Effector memory CD8-positive, alpha-beta T cell (primary cell): Measurements from ENCODE around the gene TUBGCP6.
A peak's percentile ranks its signal among the peaks of the same experiment; 100 is the strongest.

Experiments used
- ATAC-seq: fragments of 150-1000 bp; cut with Tn5 transposase; replicated peaks from 2 replicates; pipeline ENCODE4 v1.10.0; 2021; ENCODE audit warnings: mild to moderate bottlenecking, moderate library complexity
- DNase-seq, 3 experiments: peaks; one replicate each; pipeline ENCODE4 v3.0.0; 2021
- H3K27ac Mint-ChIP-seq, 2 donors: one replicate each; pipeline ENCODE4 v1.8.0; 2022; ENCODE audit warnings: mild to moderate bottlenecking in 2 of 2, mixed read lengths in 2 of 2, moderate library complexity in 2 of 2
- H3K27me3 Mint-ChIP-seq, 2 donors: one replicate each; pipeline ENCODE4 v1.8.0; 2022; ENCODE audit warnings: mixed read lengths in 2 of 2
- H3K36me3 Mint-ChIP-seq: one replicate; pipeline ENCODE4 v1.8.0; 2022; ENCODE audit warnings: mild to moderate bottlenecking, moderate library complexity, mixed read lengths; ENCODE audit not compliant: insufficient read depth
- H3K4me1 Mint-ChIP-seq, 2 donors: one replicate each; pipeline ENCODE4 v1.8.0; 2022; ENCODE audit warnings: low read depth in 2 of 2, mixed read lengths in 2 of 2
- H3K4me3 Mint-ChIP-seq, 2 donors: one replicate each; pipeline ENCODE4 v1.8.0; 2022; ENCODE audit warnings: mild to moderate bottlenecking in 2 of 2, mixed read lengths in 2 of 2, moderate library complexity in 2 of 2
- H3K9me3 Mint-ChIP-seq, 2 donors: one replicate each; pipeline ENCODE4 v1.8.0; 2022; ENCODE audit warnings: mixed read lengths in 2 of 2

The TUBGCP6 gene

DNA sequence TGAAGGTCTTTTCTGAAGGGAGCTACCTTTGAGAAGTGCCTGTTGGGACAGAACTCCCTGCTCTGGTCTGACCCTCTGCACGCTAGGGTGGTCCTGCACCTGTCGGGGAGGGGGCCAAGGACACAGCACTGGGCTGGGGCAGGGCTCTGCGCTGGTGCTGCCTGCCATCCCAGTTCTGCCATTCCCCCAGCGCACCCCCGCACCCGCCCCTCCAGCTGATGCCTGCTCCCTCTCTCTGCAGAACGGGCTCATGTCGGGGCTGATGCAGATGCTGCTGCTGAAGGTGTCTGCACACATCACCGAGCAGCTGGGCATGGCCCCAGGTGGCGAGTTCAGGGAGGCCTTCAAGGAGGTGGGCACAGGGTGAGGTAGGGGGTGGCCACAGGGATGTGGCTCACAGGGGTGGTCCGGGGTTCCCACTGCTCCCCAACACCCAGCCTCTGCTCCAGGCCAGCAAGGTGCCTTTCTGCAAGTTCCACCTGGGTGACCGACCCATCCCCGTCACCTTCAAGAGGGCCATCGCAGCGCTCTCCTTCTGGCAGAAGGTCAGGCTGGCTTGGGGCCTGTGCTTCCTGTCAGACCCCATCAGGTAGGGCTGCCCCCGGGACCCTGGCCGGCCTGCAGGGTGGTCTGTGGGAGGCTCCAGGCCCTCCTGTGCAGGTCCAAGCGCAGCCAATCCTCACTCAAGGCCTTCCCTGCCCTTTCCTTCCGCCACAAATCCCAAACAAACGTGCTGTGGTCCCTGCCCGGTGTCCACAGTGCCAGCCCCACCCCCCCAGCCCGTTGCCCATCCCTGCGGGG, 47.6 kb downstream of the TUBGCP6 start:
- Mint-ChIP-seq H3K27me3 (no peaks in the 10 kb centered on the region), H3K9me3 (no peaks in the 10 kb centered on the region), H3K36me3 (peaks cover 54% of the 10 kb centered on the region), H3K27ac (peak overlapping the region in 1 of 2 donors; percentile 49), H3K4me3 (no peak overlapping the region), H3K4me1 (peaks cover 11 to 19% of the 10 kb centered on the region in 2 donors)
- ATAC-seq (no peak), DNase-seq (no peak)

DNA sequence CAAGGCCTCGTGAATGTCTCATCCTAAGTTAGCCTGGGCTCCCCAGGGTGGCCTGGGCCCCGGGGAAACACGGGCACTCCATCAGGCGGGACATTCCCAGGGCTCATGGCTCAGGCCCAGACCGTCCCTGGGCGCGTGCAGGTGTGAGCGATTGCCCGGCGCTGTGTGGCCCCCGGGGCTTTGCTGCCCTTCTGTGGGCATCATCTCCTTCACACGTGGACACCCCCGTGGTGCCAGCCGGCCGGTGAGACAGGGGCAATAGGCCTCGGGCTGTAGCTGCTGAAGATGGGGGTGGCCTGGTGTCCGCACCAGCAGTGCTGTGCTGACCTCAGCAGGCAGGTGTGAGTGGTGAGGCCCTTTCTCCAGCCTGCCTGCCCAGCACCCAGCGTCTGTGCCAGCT, 48.6 kb downstream of the TUBGCP6 start:
- Mint-ChIP-seq H3K9me3 (no peaks in the 10 kb centered on the region), H3K27ac (peak overlapping the region in 1 of 2 donors; percentile 85), H3K4me3 (no peak overlapping the region), H3K36me3 (peaks cover 61% of the 10 kb centered on the region), H3K4me1 (peaks cover 11 to 24% of the 10 kb centered on the region in 2 donors), H3K27me3 (no peaks in the 10 kb centered on the region)
- DNase-seq (no peak), ATAC-seq (no peak)

DNA sequence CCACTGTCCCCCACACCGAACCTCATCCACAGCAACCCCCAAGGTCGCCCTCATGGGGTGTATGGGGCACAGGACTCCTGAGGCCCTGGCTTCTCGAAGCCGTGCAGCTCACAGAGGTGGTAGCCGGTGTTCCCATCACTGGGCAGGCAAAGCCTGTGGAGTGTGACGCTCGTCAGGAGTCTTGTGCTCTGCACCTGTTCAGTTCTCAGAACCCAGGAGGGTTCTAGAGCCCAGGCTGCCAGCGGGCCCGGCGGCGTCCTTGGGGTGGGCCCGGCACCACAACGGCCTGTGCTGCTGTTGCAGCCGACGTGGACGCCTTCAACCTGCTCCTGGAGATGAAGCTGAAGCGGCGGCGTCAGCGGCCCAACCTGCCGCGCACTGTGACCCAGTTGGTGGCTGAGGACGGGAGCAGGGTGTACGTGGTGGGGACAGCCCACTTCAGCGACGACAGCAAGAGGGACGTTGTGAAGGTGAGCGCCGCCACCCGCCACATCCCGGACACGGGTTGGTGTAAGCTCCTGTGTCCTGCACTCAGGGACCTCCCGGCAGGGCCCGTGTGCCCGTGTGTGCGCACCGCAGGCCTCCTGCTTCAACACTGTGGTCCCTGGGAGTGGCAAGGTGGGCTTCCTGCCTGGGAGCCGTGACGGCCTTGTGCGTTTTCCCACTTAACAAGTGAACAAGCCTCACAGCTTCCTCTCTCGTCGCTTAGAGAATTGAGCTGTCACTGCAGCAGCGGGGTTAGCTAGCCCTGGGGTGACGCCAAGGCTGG, 50.6 kb downstream of the TUBGCP6 start:
- ATAC-seq (no peak), DNase-seq (no peak)
- Mint-ChIP-seq H3K9me3 (no peaks in the 10 kb centered on the region), H3K27ac (peak overlapping the region in 1 of 2 donors; percentile 85), H3K4me3 (peak overlapping the region in 1 of 2 donors; percentile 23), H3K36me3 (peaks cover 73% of the 10 kb centered on the region), H3K4me1 (peaks cover 24 to 30% of the 10 kb centered on the region in 2 donors), H3K27me3 (no peaks in the 10 kb centered on the region)

DNA sequence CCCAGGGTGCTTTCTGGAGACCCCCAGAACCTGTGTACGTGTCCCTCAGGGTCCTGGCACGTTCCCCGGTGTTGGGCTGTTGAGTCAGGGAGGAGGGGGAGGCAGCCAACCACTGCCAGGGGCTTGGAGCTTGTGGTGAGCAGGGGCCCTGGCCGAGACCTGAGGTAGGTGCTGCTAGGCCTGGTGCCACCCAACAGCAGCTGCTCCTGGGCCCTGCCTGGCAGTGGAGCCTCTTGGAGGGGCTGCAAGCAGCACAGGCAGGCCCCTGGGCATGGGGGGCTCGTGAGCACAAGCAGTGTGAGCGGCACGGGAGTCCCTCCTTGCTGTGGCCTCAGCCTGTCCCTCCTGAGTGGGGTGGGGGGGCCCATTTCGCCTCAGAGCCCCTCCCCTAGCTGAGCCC, 51.2 kb downstream of the TUBGCP6 start:
- Mint-ChIP-seq H3K4me3 (peak overlapping the region in 1 of 2 donors; percentile 91), H3K27me3 (no peaks in the 10 kb centered on the region), H3K36me3 (peaks cover 69% of the 10 kb centered on the region), H3K9me3 (no peaks in the 10 kb centered on the region), H3K4me1 (peaks cover 25 to 32% of the 10 kb centered on the region in 2 donors), H3K27ac (peak overlapping the region in 1 of 2 donors; percentile 98)
- ATAC-seq = no peak
- no peak for DNase-seq

DNA sequence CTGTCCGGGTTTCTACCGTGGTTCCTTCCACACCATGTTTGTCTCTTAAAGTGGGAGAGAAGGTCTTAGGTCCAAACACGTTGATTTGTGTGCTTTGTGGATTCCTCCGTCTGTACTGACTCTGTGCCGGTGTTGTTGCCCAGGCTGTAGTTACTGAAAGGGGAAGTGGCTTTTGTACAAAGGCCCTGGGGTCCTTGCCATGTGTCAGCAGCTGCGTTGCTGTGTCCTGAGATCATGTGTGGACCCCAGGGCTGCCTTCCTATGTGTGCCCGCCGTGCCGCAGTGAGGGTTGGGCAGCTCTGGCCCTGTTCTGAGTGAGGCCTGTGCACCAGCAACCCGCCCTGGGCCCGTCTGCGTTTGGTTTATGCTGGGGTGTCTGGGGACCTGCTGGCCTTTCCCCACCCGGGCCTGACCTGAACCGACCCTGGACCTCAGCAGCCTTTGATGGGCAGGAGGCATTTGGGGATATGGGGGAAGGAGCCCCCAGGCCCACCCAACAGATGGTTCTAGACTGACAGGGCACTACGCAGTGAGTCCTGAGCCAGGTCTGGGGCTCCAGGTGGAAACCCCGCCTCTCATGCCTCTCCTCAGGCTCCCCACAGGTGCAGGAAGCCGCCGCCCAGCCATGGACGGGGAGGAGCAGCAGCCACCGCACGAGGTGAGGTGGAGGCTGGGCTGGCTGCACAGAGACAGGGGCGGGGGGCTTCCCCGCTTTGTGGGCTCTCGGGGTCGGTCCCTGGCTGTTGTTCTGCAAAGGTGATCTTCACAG, 52.2 kb downstream of the TUBGCP6 start:
- Mint-ChIP-seq H3K36me3 (peaks cover 71% of the 10 kb centered on the region), H3K4me1 (peaks cover 28 to 36% of the 10 kb centered on the region in 2 donors), H3K9me3 (no peaks in the 10 kb centered on the region), H3K4me3 (peak overlapping the region; percentile 59 to 91), H3K27me3 (no peaks in the 10 kb centered on the region), H3K27ac (peak overlapping the region; percentile 98 to 100)
- DNase-seq (peak in 1 of 3 experiments; percentile 33), ATAC-seq (no peak)

DNA sequence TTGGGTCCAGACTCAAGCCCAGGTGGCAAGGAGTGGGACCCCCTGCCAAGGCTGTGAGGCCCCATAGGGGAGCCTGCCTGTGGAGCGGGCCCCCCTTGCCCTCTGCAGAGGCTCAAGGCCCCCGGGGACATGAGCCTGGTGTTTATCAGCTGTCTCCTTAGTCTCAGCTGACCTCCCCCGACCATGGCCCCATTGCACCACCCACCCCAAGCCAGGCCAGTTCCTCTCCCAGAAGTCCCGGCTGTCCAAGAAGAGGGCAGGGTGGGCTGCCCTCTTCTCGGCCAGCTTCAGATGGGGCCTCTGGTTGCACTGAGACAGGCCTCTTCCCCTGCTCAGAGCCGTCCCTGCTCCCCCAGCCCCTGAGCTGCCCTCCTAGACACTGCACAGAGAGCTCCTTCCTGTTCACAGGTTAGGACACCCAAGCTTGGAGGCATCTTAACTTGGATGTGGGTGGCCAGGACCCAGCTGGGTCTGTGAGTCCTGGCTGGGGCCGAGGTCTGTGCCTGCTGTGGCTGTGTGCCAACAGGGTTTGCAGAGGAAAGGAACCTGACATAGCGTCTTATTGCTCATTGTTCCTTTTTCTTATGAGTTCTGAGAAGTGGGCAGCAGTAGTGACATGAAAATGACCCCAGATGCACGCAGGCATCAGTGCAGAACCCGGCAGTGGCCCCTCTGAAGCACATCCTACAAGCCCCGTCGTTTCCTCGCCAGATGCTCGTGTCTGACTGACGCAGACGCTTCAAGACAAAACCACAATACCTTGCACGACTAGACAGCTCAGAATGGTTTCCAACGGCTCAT, 53.7 kb downstream of the TUBGCP6 start:
- H3K4me3 Mint-ChIP-seq = peak overlapping the region; percentile 91 to 95
- peaks cover 38 to 43% of the 10 kb centered on the region in 2 donors for H3K4me1 Mint-ChIP-seq
- peak overlapping the region; percentile 98 to 100 for H3K27ac Mint-ChIP-seq
- H3K27me3 Mint-ChIP-seq = no peaks in the 10 kb centered on the region
- H3K36me3 Mint-ChIP-seq = peaks cover 71% of the 10 kb centered on the region
- DNase-seq (peak; percentile 72 to 76 (median 73)), ATAC-seq (peak; percentile 69)
- no peaks in the 10 kb centered on the region for H3K9me3 Mint-ChIP-seq

DNA sequence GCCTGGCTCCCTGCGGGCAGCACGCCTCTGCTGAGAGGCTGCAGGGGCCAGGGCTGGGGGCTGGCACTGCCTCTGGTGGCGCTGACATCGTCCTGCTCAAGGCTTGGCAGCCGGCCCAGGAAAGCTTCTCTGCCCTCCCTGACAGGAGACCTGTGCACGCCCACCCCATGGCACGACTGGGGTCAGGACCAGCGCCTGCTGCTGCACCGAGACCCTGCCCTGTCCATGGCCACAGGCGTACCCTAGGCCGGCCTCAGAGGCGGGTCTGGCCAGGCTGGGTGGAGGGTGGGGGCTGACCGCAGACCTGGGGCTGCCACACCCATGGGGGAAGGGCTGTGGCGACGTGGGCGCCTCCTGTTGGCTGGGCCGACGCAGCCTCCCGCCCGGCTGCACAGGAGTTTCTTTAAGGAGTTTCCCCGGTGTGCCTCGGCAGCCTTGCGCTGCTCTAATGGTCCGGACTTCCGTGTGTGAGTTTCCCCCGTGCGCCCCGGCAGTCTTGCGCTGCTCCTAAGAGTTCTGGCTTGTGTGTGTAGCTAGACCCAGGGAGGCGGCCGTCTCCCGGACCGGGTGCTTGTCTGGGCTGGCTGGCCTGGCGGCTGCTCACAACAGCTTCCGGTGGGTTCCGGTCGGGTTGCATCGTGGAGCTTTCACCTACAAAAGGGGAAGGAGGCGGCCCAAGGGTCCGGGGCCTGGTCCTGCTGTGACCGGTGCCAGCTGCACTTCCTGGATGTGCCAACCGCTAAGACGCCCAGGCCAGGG, 54.5 kb downstream of the TUBGCP6 start:
- Mint-ChIP-seq H3K36me3 (peaks cover 66% of the 10 kb centered on the region), H3K4me3 (peak overlapping the region; percentile 91 to 95), H3K27me3 (no peaks in the 10 kb centered on the region), H3K27ac (peak overlapping the region; percentile 98 to 100), H3K9me3 (no peaks in the 10 kb centered on the region), H3K4me1 (peaks cover 38 to 45% of the 10 kb centered on the region in 2 donors)
- peak; percentile 75 to 78 (median 78) for DNase-seq
- ATAC-seq = peak; percentile 50

DNA sequence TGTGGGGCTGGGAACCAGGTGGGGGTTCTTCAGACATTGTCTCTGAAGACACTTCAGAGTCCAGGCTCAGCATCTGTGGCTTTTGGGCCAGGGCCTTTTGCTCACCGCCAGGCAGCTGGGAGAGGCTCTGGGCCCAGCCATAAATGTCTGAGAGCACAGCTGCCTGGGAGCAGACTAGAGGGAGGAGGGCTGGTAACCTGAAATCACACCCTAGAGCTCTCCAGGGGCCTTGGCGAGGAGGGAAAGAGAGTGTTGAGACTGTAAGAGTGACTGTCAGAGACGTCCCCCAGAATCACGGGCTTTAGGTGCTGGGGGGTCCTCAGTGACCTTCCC, 55.0 kb downstream of the TUBGCP6 start:
- DNase-seq (no peak), ATAC-seq (peak; percentile 0)
- Mint-ChIP-seq H3K4me3 (peak overlapping the region; percentile 91 to 95), H3K36me3 (peaks cover 60% of the 10 kb centered on the region), H3K4me1 (peaks cover 38 to 46% of the 10 kb centered on the region in 2 donors), H3K27ac (peak overlapping the region; percentile 98 to 100), H3K27me3 (no peaks in the 10 kb centered on the region), H3K9me3 (no peaks in the 10 kb centered on the region)

DNA sequence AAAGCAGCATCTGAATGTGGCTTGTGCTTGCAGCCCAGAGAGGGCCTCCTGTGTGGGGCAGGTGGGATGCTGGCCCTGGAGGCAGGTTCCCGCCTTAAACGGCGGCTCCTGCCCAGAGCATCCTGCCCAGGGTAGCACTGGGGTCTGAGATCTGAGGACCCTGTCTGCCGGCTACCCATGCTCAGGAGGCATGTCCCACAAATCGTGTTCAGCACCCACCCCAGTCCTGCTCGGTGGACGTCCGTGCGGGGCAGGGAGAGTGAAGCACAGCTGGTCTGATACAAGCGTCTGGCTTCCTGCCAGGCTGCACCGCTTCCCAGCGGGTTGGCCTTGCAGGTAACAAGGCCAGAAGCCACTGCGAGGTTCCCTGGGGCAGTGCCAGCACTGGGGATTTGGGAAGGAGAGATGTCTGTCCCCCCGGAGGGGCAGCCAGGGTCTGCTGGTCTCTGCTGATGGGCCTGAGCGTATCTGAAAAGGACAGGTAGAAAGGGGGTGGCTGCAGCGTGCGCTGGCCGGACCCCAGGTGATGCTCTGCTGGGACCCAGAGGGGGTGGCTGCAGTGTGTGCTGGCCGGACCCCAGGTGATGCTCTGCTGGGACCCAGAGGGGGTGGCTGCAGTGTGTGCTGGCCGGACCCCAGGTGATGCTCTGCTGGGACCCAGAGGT, 55.5 kb downstream of the TUBGCP6 start:
- ATAC-seq = no peak
- Mint-ChIP-seq H3K36me3 (peaks cover 55% of the 10 kb centered on the region), H3K4me1 (peaks cover 38 to 49% of the 10 kb centered on the region in 2 donors), H3K4me3 (peak overlapping the region; percentile 91 to 95), H3K27ac (peak overlapping the region; percentile 98 to 100), H3K9me3 (no peaks in the 10 kb centered on the region), H3K27me3 (no peaks in the 10 kb centered on the region)
- DNase-seq = no peak

DNA sequence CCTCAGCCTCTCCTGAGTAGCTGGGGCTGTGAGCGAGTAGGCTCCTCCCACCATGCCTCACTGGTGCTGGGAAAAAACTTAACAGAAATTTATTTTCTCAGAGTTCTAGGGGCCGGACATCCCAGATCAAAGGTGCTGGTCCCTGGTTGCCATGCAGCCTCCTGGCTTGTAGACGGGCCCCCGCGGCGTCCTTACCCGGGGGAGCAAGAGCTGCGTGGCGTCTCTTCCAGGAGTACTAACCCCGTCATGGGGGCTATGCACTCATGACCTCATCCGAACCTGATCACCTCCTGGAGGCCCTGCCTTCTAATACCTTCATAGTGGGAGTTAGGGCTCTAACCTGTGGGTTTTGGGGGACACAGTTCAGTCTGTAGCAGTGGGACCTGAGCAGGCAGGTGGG, 56.5 kb downstream of the TUBGCP6 start:
- ATAC-seq (no peak), DNase-seq (no peak)
- no peak overlapping the region for H3K4me3 Mint-ChIP-seq
- no peaks in the 10 kb centered on the region for H3K27me3 Mint-ChIP-seq
- H3K4me1 Mint-ChIP-seq = peaks cover 38 to 49% of the 10 kb centered on the region in 2 donors
- no peaks in the 10 kb centered on the region for H3K9me3 Mint-ChIP-seq
- peaks cover 47% of the 10 kb centered on the region for H3K36me3 Mint-ChIP-seq
- H3K27ac Mint-ChIP-seq = peak overlapping the region; percentile 73 to 98

DNA sequence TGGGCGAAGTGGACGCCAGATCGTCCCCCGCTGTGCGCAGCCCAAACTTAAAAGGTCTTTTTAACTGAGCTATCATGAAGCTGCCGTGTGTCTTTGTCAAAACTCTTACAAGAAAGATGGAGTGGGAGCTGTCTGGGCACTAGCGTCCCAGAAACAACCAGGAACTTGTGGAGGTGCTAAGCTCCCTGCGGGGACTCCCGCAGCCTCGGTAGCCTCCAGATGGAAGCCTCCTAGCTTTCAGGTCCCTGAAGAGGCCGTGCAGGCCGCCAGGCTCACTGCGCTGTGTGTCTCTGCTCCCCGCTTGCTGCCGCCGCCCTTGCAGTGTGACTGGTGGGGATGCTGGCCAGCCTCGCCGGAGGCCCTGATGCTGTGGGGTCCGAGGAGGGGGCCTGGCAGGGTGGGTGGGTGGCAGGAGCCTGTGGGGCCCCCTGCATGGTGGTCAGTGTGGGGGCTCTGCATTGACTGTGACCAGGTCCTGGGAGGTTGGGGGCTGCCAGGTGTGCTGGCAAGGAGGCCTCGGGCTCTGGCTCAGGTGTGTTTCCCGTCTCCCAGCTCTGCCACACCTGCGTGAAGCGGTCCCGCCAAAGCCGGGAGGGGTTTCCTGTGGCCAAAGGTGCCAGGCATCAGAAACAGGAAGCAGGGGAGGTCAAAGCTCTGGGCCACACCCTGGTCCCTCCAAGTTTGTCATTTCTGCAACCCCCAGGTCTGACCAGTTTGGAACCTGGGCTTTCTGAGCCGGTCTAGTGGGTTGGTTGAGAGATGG, 57.9 kb downstream of the TUBGCP6 start:
- Mint-ChIP-seq H3K27ac (peak overlapping the region; percentile 94 to 97), H3K4me3 (peak overlapping the region; percentile 92), H3K4me1 (peaks cover 32 to 41% of the 10 kb centered on the region in 2 donors), H3K36me3 (peaks cover 33% of the 10 kb centered on the region), H3K9me3 (no peaks in the 10 kb centered on the region), H3K27me3 (no peaks in the 10 kb centered on the region)
- ATAC-seq = no peak
- DNase-seq = no peak
